ENCODE measurements around the gene BTBD19.

GRCh38 chr1:44790968-44791801, 17.1 kb upstream of the BTBD19 start:
- no peak for TF ChIP-seq CTCF (IDR thresholded peaks at IDR 0.05)
- no peak for TF ChIP-seq EZH2 (IDR thresholded peaks at IDR 0.05)
- TF ChIP-seq EZH2phosphoT487 (IDR thresholded peaks at IDR 0.05): no peak

Measured in neural progenitor cell (in vitro differentiated cells).